Cortex of kidney (tissue), 1 donor: ENCODE results near the gene SRP68.
"Not testable (repeated sequence)": the region's sequence is repeated elsewhere in the genome, so short reads cannot be mapped to it uniquely, and the experiment has no call there.

Experiments used
- DNase-seq: peaks from one replicate; lab custom pipeline; 2025; lab: John Stamatoyannopoulos, UW

SRP68 gene

DNA sequence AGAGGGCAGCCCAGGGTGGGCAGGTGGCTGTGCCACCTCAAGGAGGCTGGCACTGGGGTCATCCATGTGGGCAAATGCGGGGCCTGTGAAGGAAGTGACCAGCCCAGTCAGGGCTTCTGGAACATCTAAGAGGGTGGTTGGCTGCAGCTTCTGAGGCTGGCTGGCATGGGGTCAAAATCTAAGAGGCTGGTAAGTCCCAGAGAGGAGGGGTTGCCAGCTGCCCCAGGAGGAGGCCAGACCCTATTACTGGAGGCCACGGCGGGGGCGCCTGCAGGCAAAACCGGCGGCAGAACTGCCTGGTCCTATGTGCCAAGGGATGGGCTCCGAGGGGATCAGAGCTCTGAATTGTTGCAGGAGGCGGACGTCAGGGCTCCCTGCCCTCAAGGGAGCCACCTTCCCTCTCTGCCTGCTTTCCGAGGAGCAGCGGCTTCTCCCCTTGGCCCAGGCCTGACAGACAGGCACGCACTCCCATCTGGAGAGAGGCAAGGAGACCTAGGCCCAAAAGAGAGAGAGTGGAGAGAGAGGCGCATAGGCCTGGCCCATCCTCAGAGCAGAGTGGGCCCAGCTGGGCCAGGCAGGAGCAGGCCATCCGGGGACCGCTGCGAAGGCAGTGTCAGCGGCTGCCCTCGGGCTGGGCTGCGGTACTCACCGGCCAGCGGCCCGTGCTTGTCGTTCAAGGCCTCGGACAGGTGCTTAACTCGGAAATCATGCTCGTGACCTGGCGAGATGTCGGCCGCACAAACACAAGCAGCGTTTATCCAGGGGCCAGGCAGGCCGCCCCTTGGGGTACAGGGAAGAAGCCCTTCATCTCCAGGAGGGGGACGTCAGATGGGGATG lies 17.6 kb upstream of the SRP68 start:
- DNase-seq: no peak

DNA sequence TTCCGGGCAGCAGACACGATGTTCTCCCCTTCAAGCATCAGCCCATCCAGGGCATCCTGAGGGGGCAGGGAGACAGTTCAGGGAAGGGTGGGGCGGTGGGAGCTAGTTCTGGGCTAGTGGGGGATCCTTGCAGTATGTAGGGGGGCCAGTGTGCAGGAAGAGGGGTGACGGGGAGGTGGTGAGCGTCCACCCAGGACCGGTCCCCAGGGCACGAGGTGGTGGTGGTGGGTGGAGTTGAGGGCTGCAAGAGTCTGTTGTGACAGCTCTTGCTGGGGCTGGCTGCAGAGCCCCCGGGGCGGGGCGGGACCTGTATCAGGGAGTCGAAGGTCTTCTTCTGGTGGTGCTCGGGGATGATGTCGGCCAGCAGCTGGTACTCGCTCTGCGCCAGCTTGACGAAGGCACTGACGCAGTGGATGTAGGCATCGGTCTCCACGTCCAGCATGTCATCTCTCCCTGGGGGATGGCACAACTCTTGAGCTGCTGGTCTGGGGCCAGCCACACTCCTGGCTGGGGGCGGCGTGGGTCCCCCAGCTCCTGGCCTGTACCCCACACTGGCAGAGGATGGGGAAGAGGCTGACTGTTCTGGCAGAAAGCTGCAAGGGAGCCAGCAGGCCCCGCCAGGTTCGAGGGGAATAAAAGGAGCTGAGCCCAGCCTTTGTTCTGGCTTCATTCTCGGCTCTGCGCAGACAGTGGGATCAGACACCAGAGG lies 16.7 kb upstream of the SRP68 start:
- DNase-seq: no peak

DNA sequence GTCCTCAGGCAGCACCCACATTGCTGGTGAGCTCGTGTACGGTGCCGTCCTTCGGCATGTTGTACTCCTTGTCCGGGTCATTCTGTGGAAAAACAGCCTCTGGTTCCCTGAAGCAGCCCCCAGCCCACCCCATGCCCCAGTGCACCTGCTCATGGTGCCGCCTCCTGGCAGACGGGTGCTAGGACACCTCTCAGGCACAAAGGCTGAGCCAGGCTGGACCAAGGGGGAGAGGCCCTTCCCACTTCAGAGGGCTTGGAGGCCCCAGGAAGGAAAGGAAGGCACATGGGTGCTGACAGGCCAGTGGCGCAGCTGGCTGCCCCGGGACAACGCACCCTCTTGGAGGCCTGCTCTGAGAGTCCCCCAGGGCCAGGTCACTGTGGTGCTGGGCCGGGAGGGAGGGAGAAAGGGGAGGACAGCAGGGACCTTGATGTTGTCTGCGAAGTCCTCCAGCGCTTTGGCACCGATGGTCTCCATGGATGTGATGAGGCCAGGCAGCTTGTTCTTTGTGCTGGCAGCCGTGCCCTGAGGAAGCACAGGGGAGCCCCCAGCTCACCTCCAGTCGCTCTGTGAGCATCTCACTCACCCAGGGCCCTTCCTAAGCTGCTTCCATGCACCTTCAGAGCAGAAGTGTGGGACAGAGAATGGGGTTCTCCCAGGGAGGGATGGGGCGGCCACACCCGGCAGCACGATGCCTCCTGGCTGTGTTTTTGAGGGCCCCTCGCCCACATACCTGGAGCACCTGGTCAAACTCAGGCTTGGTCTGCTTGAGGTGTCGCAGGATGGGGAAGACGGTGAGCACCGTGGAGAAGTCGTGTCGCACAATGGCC lies 15.9 kb upstream of the SRP68 start:
- DNase-seq: no peak

DNA sequence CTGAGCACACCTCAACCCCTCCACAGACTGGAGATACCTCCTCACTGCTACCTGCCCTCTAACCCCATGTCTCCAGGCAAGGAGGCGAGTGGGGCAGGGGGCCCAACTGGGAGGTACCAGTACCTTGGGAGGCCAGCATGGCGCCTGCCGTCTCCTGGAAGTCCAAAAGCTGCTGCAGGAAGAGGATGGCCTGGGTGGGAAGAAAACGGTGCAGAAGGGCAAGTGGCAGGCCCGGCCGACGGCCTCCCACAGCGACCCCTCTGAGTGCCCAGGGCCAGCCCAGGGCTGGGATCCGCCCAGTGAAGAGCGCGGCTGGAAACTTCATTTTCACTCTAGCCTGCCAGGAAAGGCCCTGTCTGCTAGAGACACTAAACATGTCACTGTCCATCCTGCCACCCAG lies 15.2 kb upstream of the SRP68 start:
- no peak for DNase-seq

DNA sequence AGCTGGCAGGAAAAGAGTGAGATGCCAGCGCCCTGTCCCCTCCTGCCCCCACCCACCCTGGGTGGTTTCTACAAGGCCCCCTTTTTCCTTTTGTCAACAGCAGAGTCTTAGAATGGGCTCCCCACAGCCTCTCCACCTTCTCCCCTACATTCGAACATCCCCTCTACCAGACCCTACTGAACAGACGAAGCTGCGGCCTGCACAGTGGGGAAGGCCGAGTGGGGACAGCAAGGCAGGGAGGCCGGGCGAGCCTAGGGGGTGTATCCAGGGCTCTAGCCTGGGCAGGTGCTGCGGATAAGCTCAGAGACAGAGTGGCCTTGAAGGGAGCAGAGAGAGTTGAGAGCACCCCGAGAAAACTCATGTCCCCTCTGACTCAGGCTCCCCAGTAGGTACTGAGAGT lies 14.1 kb upstream of the SRP68 start:
- DNase-seq: no peak

DNA sequence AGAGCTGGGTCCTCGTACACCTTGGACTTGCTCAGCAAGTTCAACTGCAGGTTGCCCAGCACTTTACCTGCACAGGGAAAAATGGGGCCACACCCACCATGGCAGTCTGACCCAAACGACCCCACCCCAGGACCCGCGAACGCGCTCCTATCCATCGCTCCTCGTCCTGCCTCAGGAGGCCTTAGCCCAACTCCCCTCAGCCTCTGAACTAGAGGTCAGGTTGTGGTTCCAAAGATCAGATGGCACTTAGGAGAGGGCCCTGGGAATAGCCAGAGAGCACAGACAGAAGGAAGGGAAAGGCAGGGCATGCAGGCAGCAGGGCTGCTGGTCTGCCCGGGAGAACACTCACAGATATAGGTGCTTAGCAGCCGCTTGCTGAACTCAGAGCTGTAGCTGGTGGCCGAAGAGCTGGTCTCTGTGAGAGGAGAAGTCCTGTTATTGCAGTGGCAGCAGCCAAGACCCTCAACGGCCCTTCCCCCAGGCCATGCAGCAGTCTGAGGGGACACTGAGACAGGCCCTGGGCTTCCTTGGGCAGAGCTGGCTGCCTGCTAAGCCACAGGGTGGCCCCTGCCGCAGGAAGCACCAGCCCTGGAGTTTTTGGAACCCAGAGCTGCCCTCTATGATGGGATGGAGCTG lies 13.5 kb upstream of the SRP68 start:
- no peak for DNase-seq

DNA sequence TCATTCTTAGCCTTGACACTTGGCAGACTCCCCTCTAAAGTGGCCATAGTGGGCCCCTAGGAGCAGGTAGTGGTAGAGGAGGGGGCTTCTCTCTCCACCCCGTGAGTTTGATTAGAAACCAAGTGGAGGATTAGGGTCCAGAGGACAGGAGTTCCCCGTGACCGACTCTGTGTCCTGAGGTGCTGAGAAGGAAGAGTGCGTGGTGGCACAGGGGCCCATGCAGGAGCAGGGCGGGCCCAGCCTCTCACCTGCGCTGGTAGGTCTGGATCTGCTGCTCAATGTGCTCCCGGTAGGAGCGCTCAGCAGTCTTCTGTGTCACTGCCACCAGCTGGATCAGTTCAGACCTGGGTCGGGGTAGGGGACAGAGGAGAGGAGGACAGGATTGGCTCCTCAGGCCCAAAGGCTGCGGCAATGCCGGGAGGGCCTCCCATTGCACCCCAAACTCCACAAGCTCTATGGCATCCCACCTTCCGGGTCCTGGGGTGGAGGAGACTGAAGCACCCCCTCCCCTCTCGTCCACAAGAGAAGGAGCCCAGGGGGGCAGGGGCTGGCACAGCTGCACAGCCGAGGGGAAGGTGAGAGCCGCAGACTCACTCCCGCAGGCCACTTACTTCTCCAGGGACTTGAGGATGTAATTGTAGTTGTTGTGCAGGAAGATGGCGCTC lies 12.9 kb upstream of the SRP68 start:
- DNase-seq: no peak

DNA sequence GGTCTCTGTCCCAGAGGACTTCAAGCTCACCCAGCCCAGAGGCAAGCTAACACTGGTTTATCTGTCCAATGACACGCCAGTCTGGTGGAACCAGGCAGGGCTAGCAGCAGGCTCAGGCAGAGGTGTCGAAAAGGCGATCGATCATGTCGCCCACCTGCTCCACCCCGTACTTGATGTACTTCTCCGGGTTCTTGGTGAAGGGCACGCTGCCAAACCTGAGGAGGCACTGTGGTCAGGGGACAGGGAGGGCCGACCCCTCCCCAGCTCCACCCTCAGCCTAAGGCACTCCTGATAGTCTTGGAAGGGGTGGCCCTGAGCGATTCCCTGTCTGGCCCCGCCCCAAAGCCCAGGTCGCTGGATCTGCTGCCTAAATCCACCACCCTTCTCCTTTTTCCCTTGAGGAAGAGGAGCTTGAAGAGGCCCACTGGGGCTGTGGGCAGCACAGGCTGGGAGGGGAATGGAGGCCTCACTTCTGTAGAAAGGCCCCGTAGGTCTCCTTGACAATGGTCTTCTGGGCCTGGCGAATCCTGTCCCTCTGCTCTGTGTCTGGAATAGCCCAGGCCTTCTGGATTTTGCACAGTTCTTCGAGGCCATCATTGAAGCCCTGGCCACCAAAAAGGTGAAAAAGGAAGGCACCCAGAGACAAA lies 11.3 kb upstream of the SRP68 start:
- DNase-seq: no peak

DNA sequence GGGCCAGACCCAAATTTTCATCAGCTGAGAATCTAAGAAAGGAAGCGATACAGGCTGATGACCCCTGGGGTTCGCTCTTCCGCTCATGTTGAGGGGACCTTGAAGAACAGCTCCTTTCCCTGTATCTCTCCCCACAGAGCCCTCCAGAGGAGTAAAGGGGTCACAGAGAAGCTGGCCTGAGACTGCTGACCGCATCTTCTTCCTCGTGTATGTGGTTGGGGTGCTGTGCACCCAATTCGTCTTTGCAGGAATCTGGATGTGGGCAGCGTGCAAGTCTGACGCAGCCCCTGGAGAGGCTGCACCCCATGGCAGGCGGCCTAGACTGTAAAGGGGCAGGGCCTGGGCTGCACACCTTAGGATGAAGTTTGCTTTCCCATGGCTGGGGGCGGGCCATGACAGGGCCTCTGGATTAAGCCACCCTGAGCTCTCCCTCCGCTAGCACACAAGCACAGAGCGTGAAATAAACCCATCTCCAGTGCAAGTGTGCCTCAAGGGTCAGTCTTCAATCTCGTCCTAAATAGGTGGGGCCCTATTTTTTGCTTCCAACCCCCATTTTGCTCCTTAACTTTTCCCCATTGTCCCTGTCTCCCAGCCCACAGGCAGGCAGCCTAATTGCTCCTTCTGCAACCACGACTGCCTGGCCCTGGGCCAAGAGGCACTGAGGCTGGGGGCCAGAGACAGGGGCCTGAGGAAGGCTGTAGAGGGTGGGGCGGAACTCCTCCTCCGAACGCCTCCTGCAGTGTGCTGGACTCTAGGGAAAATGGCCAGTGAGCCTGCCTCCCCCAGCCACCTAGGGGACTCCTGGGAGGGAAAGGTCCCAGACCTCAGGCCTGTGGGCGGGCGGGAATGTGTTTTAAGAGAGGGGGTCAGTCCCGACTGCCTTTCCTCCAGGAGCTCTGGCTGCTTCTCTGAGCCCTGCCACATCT lies 10.3 kb upstream of the SRP68 start:
- DNase-seq: no peak

DNA sequence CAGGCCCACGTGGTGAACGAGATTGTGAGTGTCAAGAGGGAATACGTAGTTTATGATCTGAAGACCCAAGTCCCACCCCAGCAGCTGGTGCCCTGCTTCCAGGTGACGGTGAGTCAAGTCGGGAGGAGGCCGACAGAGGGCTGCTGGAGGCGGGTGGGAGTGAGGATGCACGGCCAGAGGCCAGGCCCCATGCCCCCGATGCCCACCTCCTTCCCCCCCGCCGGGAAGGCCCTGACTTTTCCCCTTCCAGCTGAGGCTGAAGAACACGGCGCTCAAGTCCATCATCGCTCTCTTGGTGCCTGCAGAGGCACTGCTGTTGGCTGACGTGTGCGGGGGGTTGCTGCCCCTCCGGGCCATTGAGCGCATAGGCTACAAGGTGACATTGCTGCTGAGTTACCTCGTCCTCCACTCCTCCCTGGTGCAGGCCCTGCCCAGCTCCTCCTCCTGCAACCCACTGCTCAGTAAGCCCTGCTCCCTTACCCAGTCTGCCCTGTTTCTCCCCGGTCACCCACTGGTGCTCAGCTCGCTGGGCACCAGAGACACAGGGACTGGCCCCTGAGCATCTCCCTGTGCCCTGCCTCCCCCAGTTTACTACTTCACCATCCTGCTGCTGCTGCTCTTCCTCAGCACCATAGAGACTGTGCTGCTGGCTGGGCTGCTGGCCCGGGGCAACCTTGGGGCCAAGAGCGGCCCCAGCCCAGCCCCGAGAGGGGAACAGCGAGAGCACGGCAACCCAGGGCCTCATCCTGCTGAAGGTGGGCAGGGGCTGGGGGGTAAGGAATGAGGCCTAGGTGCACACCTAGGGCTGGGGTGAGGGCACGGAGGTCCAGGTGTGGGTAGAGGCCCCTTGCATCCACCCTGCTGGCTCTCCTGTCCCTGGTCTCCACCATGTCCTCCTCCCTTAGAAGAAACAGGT lies 9.2 kb upstream of the SRP68 start:
- DNase-seq: no peak

DNA sequence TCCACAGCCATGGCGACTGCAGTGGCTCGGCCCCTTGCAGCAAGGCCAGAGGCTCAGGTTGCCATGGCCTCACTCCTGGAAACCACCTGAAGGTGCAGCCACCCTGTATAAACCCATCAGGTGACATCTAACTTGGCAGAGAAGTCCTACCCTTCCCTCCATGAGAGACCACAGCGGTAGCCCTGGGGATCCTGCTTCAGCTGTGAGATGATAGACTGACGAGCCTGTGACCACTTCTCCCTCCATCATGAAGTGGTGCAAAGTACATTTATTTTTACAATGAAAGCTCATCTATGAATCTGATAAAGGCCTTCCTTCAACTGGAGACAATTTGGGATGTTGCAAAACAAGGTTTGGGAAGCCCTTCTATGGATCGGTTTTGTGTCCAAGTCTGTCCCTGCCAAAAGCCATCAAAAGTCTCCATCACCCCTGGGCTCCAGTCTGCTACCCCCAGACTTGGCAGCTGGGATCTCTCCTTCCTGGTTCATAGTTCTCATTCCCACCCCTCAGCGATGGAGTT lies 8.5 kb upstream of the SRP68 start:
- DNase-seq: no peak

DNA sequence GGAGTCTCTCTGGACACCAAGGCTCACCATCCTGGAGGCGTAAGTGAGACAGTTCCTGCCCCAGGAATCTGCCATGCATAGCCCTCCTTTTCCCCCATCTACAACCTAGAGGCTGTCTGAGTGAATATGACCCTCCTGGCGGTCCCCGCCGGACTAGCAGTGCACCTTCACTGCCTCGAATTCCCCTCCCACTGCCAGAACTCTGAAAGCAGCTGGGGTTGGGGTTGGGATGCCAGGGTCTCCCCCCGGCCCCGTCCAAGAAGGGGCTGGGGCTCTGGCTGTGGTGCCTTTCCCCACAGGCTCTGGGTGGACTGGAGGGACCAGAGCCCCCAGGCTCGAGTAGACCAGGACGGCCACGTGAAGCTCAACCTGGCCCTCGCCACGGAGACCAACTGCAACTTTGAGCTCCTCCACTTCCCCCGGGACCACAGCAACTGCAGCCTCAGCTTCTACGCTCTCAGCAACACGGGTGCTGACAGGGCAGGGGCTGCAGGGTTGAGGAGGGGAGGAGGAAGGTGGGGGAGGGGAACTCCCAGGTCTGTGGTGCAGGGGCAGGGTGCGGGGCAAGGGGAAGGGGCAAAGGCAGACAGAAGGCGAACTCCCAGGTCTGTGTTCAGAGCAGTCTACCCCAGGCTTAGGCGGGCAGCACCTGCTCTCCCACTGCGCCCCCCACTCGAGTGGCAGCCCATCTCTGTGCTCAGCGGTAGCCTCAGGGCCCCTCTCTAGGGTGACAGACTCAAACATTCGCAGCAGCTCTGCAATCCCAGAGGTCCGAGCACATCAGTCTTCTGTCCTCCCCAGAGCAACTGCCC lies 7.8 kb upstream of the SRP68 start:
- DNase-seq: no peak

DNA sequence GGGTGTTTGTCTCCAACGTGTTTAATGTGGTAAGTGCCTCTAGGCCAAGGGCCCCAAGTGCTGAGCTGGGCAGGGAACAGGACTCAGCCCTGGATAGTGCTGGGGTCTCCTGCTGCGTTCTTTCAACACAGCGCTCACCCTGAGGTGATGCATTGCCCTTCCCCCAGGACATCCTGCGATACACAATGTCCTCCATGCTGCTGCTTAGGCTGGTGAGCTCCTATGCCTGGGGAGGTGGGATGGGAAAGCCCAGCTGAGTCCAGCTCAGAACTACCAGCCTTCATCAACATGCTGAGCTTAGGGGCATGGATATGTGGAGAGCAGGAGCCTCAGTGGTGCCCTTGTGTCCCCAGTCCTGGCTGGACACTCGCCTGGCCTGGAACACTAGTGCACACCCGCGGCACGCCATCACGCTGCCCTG lies 7.2 kb upstream of the SRP68 start:
- no peak for DNase-seq

DNA sequence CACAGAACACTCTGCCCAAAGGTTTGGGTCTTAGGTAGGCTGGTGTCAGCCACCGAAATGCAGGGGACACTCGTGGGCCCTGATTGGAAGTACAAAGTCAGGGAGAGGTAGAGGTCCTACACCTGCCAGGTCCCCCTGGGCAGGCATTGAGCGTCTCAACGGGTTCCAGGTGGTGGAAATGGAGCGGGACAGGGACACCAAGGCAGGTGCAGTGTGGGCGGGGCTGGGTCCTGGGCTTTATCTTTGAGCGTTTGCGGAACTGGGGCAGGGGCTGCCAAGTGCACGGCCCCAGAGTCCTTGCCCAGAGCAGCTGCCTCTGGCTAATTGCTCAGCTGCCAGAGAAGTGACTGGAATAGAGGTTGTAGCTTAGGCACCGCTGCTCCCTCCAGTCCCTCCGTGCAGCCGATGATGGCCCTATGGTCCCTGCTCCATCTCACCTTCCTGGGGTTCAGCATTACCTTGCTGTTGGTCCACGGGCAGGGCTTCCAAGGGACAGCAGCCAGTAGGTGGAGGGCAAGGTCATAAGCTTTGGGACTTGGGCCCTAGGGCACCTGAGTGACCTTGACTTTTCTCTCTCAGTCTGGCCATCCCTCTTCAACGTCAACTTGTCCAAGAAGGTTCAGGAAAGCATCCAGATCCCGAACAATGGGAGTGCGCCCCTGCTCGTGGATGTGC lies 6.7 kb upstream of the SRP68 start, which contains the start of gene ZACN:
ZACN (plus strand) TSS at position 323 of the 675 bp plus-strand sequence; CDS start at position 406, 83 bp downstream.
- no peak for DNase-seq

DNA sequence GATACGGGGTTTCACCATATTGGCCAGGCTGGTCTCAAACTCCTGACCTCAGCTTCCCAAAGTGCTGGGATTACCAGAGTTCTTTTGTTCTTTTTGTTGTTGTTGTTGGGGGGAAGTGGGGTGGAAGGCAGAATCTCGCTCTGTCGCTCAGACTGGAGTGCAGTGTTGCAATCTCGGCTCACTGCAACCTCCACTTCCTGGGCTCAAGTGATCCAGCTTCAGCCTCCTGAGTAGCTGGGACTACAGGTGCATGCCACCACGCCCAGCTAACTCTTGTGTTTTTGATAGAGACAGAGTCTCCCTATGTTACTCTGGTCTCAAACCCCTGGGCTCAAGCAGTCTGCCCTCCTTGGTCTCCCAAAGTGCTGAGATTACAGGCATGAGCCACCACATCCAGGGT lies 6.1 kb upstream of the SRP68 start:
- DNase-seq: not testable (repeated sequence)

DNA sequence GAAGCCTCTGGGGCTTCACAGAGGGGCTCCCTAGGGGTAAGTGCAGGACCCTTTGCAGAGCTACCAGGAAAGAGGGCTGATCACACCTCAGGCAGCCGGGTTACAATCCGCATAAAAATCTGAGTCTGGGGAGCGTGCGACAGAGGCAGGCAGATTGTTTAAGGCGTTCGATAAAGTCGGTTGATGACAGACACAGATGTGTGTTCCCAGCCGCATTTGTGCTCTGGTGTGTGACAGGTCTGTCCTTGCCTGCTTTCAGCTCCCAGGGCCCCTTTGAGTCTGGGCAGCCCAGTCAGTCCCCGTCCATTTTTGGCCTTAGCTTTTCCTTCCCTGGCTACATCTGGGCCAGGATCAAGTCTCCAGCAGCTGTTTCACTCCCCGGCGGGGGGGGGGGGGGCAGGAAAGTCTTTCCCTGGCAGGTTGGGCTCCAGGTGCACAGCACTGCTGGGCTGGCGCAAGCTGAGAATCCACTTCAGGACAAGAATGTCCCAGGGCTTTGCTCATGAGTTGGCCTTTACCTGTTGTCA lies 5.3 kb upstream of the SRP68 start:
- DNase-seq: no peak
